Psoas muscle (tissue), 8 donors: ENCODE measurements around the gene ZNF628. TPM values are rescaled to one million over a fixed set of nuclear protein-coding genes. Genes with fewer than 3 reads are reported as not detected.

Source experiments
- ATAC-seq, 4 donors: fragments of 200-7000 bp; cut with Tn5 transposase; one replicate each; pipeline ENCODE4 v1.9.1; 2020; ENCODE audit warnings: moderate library complexity in 3 of 4, mild to moderate bottlenecking in 2 of 4
- DNase-seq, 2 donors: peaks; one replicate each; pipeline ENCODE4 v3.0.0-alpha.2; 2020
- H3K27ac ChIP-seq: fragments of 200-600 bp; one replicate; pipeline ENCODE4 v1.8.0; 2022
- H3K27me3 ChIP-seq, 3 donors: fragments of 200-600 bp in 1 of 3; one replicate each; pipeline versions ENCODE4 v1.6.1 to v1.8.0; 2013 to 2022; ENCODE audit warnings: low read length in 2 of 3, mild to moderate bottlenecking in 2 of 3, moderate library complexity in 1 of 3; ENCODE audit not compliant: insufficient read depth in 3 of 3
- H3K36me3 ChIP-seq, 2 donors: fragments of 200-600 bp in 1 of 2; one replicate each; pipeline versions ENCODE4 v1.6.1 to v1.8.0; 2013 to 2022; ENCODE audit warnings: low read depth in 1 of 2, mild to moderate bottlenecking in 1 of 2, moderate library complexity in 1 of 2; ENCODE audit not compliant: insufficient read depth in 1 of 2
- H3K4me1 ChIP-seq: fragments of 200-600 bp; one replicate; pipeline ENCODE4 v1.8.0; 2022
- H3K4me3 ChIP-seq: fragments of 200-600 bp; one replicate; pipeline ENCODE4 v1.8.0; 2022; ENCODE audit warnings: mild to moderate bottlenecking
- H3K9me3 ChIP-seq: fragments of 200-600 bp; one replicate; pipeline ENCODE4 v1.8.0; 2022
- CTCF ChIP-seq: fragments of 200-600 bp; IDR thresholded peaks from one replicate; pipeline ENCODE4 v1.8.0; 2022; ENCODE audit warnings: antibody characterized with exemption
- WGBS, 3 donors: extraction: QIAGEN DNeasy Blood & Tissue Kit; methylation state at CpG; one replicate each; pipeline versions ENCODE4 v1.1.6 to v1.1.7; 2013; 5-methylcytosine and 5-hydroxymethylcytosine counted together
- intact Hi-C, 2 donors: fragments of 100-400 bp; cut with DNase I; formaldehyde crosslinking; loops; one replicate each; pipeline versions ENCODE4 v1.11.0 to v1.14.2; 2022
- polyA plus RNA-seq, 3 donors: library from polyadenylated mRNA; stranded (reverse); fragments of 200-250 nt; gene quantifications; one replicate each; pipeline ENCODE4 v1.2.3, GENCODE V29; 2013
- total RNA-seq, 4 donors: library from RNA; stranded (reverse); fragmentation: NEBNext Ultra II Directional in 2 of 4; extraction: Animal tissue kit (Norgen Biotek cat#: 25700) in 2 of 4; gene quantifications; one replicate each; pipeline versions ENCODE4 v1.2.1 to v1.2.4, GENCODE V29; 2021 to 2023
- donor health status: healthy with polysubstance abuse.
- donor health status: DM: no; HTN: no; CAD: no; lungs with moderate emphysema.
- donor health status: Bipolar disorder and iron deficiency.
- donor health status: healthy.
- donor health status: DM: yes; HTN: yes; CAD: no.
- donor health status: DM: no; HTN: no; CAD: no.
- donor health status: DM: no; HTN: no; CAD: no.
- donor health status: DM: yes; HTN: yes; CAD: no.

Gene ZNF628
- total and polyA plus RNA-seq, 7 donors = 5.9 to 14.3 (median 12.2) TPM

GRCh38 chr19:55526216-55527196, 50.1 kb downstream of the ZNF628 start:
- DNase-seq (peak; percentile 78 to 93), ATAC-seq (peak; percentile 74 to 81 (median 78))
- Histone ChIP-seq H3K4me1 (peaks cover 14% of the 10 kb centered on the region), H3K4me3 (no peak overlapping the region), H3K27ac (peak overlapping the region; percentile 68), H3K9me3 (no peaks in the 10 kb centered on the region), H3K27me3 (no peaks in the 10 kb centered on the region), H3K36me3 (no peaks in the 10 kb centered on the region)
- intact Hi-C loops = loop anchor here in 1 of 2 donors (2.0 kb wide), 1 partner anchor 16 kb away; no protein-coding TSS in a partner anchor
- whole genome bisulfite sequencing, 3 donors = 20 to 27% (median 21%) methylated on average over 32 to 35 of the region's 35 CpGs
- TF ChIP-seq CTCF = no peak

GRCh38 chr19:55527197-55528029, 51.0 kb downstream of the ZNF628 start:
- ATAC-seq (no peak), DNase-seq (no peak)
- no peak overlapping the region for H3K4me3 ChIP-seq
- no peaks in the 10 kb centered on the region for H3K36me3 ChIP-seq
- intact Hi-C loops = loop anchor here in 1 of 2 donors (2.0 kb wide), 1 partner anchor 15 kb away; no protein-coding TSS in a partner anchor
- H3K27me3 ChIP-seq = no peaks in the 10 kb centered on the region
- H3K9me3 ChIP-seq = no peaks in the 10 kb centered on the region
- WGBS, 3 donors = 79 to 89% (median 84%) methylated on average over 22 of the region's 22 CpGs
- TF ChIP-seq CTCF = no peak
- H3K27ac ChIP-seq = no peak overlapping the region
- H3K4me1 ChIP-seq = peaks cover 10% of the 10 kb centered on the region

- intact Hi-C loops = no loop called here
- DNase-seq (no peak), ATAC-seq (no peak)
- peaks cover 10% of the 10 kb centered on the region for H3K4me1 ChIP-seq
- TF ChIP-seq CTCF = no peak
- H3K27me3 ChIP-seq = no peaks in the 10 kb centered on the region
- 43 to 46% (median 43%) methylated on average over 15 of the region's 15 CpGs for WGBS, 3 donors
- H3K4me3 ChIP-seq = no peak overlapping the region
- H3K27ac ChIP-seq = no peak overlapping the region
- H3K9me3 ChIP-seq = no peaks in the 10 kb centered on the region
- H3K36me3 ChIP-seq = no peaks in the 10 kb centered on the region
Observed at GRCh38 chr19:55528030-55528803, 51.8 kb downstream of the ZNF628 start.

- H3K36me3 ChIP-seq = no peaks in the 10 kb centered on the region
- WGBS, 3 donors = 85 to 90% (median 86%) methylated on average over 43 to 56 of the region's 56 CpGs
- ATAC-seq (no peak), DNase-seq (no peak)
- TF ChIP-seq CTCF = no peak
- intact Hi-C loops = no loop called here
- no peaks in the 10 kb centered on the region for H3K9me3 ChIP-seq
- no peak overlapping the region for H3K27ac ChIP-seq
- no peak overlapping the region for H3K4me3 ChIP-seq
- H3K27me3 ChIP-seq = no peaks in the 10 kb centered on the region
- H3K4me1 ChIP-seq = peaks cover 10% of the 10 kb centered on the region
Observed at GRCh38 chr19:55529636-55530234, 53.3 kb downstream of the ZNF628 start.
